ENCODE data around the gene MRTFA.
"Not testable (repeated sequence)": the region's sequence is repeated elsewhere in the genome, so short reads cannot be mapped to it uniquely, and the experiment has no call there.

Gene MRTFA

GRCh38 chr22:40627612-40628011 lies 8.9 kb downstream of the MRTFA start:
- DNase-seq (ENCODE audit: low read depth): no peak

- no peak for DNase-seq (ENCODE audit: low read depth)
Measured at GRCh38 chr22:40626851-40627250, 9.7 kb downstream of the MRTFA start.

GRCh38 chr22:40625794-40626193 lies 10.7 kb downstream of the MRTFA start:
- DNase-seq (ENCODE audit: low read depth): not testable (repeated sequence)

GRCh38 chr22:40625281-40625680 lies 11.2 kb downstream of the MRTFA start:
- DNase-seq (ENCODE audit: low read depth): not testable (repeated sequence)

GRCh38 chr22:40624770-40625169 lies 11.7 kb downstream of the MRTFA start:
- DNase-seq (ENCODE audit: low read depth): no peak

- no peak for DNase-seq (ENCODE audit: low read depth)
Measured at GRCh38 chr22:40621309-40622151, 15.0 kb downstream of the MRTFA start.

- DNase-seq (ENCODE audit: low read depth): no peak
Measured at GRCh38 chr22:40620464-40621046, 16.0 kb downstream of the MRTFA start.

GRCh38 chr22:40618400-40618799 lies 18.1 kb downstream of the MRTFA start:
- DNase-seq (ENCODE audit: low read depth): no peak

GRCh38 chr22:40616578-40616977 lies 19.9 kb downstream of the MRTFA start:
- DNase-seq (ENCODE audit: low read depth): no peak

GRCh38 chr22:40613067-40613466 lies 23.5 kb downstream of the MRTFA start:
- DNase-seq (ENCODE audit: low read depth): no peak

- DNase-seq (ENCODE audit: low read depth): no peak
Measured at GRCh38 chr22:40612291-40612751, 24.2 kb downstream of the MRTFA start.

GRCh38 chr22:40611606-40612005 lies 24.9 kb downstream of the MRTFA start:
- no peak for DNase-seq (ENCODE audit: low read depth)

GRCh38 chr22:40610329-40610850 lies 26.1 kb downstream of the MRTFA start:
- DNase-seq (ENCODE audit: low read depth): no peak

GRCh38 chr22:40609216-40609615 lies 27.3 kb downstream of the MRTFA start:
- DNase-seq (ENCODE audit: low read depth): no peak

- no peak for DNase-seq (ENCODE audit: low read depth)
Measured at GRCh38 chr22:40607506-40607905, 29.0 kb downstream of the MRTFA start.

GRCh38 chr22:40606306-40606705 lies 30.2 kb downstream of the MRTFA start:
- DNase-seq (ENCODE audit: low read depth): no peak

GRCh38 chr22:40605761-40606160 lies 30.8 kb downstream of the MRTFA start:
- no peak for DNase-seq (ENCODE audit: low read depth)

GRCh38 chr22:40603088-40603605 lies 33.4 kb downstream of the MRTFA start:
- no peak for DNase-seq (ENCODE audit: low read depth)

GRCh38 chr22:40602231-40602630 lies 34.3 kb downstream of the MRTFA start:
- no peak for DNase-seq (ENCODE audit: low read depth)

- no peak for DNase-seq (ENCODE audit: low read depth)
Measured at GRCh38 chr22:40599731-40600130, 36.8 kb downstream of the MRTFA start.

GRCh38 chr22:40598712-40599111 lies 37.8 kb downstream of the MRTFA start:
- not testable (repeated sequence) for DNase-seq (ENCODE audit: low read depth)

- DNase-seq (ENCODE audit: low read depth): no peak
Measured at GRCh38 chr22:40597526-40598430, 38.7 kb downstream of the MRTFA start.

Data from stimulated activated CD8-positive, alpha-beta memory T cell treated with anti-CD3 and anti-CD28 coated beads, Interleukin-7, amount 100 ng/mL, for 24 hours (primary cell).